GDM1 (cell line): ENCODE results near the gene HNRNPH1.
"Not testable (repeated sequence)": the region's sequence is repeated elsewhere in the genome, so short reads cannot be mapped to it uniquely, and the experiment has no call there.

Experiments
- DNase-seq: peaks from one replicate; lab custom pipeline; 2025; lab: John Stamatoyannopoulos, UW

HNRNPH1 gene

GRCh38 chr5:179623003-179623905 lies at the start of gene HNRNPH1:
TSS of gene HNRNPH1 (minus strand) at chr5:179623671. CDS start at chr5:179623133, 538 bp downstream.
- DNase-seq: peak; percentile 98

GRCh38 chr5:179668391-179668790 lies 44.9 kb upstream of the HNRNPH1 start:
- peak; percentile 33 for DNase-seq

GRCh38 chr5:179661647-179662046 lies 38.2 kb upstream of the HNRNPH1 start:
- not testable (repeated sequence) for DNase-seq

- not testable (repeated sequence) for DNase-seq
Measured at GRCh38 chr5:179658179-179658856, 34.8 kb upstream of the HNRNPH1 start.

- DNase-seq: not testable (repeated sequence)
Measured at GRCh38 chr5:179657302-179658178, 34.1 kb upstream of the HNRNPH1 start.

- DNase-seq: not testable (repeated sequence)
Measured at GRCh38 chr5:179653135-179653534, 29.7 kb upstream of the HNRNPH1 start.

- not testable (repeated sequence) for DNase-seq
Measured at GRCh38 chr5:179650245-179650644, 26.8 kb upstream of the HNRNPH1 start.

GRCh38 chr5:179649166-179649703 lies 25.8 kb upstream of the HNRNPH1 start:
- not testable (repeated sequence) for DNase-seq

GRCh38 chr5:179648410-179648809 lies 24.9 kb upstream of the HNRNPH1 start:
- no peak for DNase-seq

- DNase-seq: not testable (repeated sequence)
Measured at GRCh38 chr5:179644766-179645165, 21.3 kb upstream of the HNRNPH1 start.

GRCh38 chr5:179643141-179643920 lies 19.9 kb upstream of the HNRNPH1 start:
- not testable (repeated sequence) for DNase-seq

GRCh38 chr5:179642626-179643025 lies 19.2 kb upstream of the HNRNPH1 start:
- not testable (repeated sequence) for DNase-seq

GRCh38 chr5:179641745-179642144 lies 18.3 kb upstream of the HNRNPH1 start:
- not testable (repeated sequence) for DNase-seq

GRCh38 chr5:179639296-179639695 lies 15.8 kb upstream of the HNRNPH1 start:
- DNase-seq: not testable (repeated sequence)

- not testable (repeated sequence) for DNase-seq
Measured at GRCh38 chr5:179634370-179635172, 11.1 kb upstream of the HNRNPH1 start.

GRCh38 chr5:179633501-179634369 lies 10.3 kb upstream of the HNRNPH1 start:
- DNase-seq: not testable (repeated sequence)

GRCh38 chr5:179624841-179625271 lies 1.4 kb upstream of the HNRNPH1 start:
- no peak for DNase-seq

- no peak for DNase-seq
Measured at GRCh38 chr5:179623906-179624741, 653 bp upstream of the HNRNPH1 start.
